Left renal pelvis (tissue), 4 donors: ENCODE measurements around the gene TKT. TPM values are rescaled to one million over a fixed set of nuclear protein-coding genes. Genes with fewer than 3 reads are reported as not detected.

Experiments
- DNase-seq, 4 donors: peaks; one replicate each; pipeline ENCODE4 v3.0.0-alpha.2; 2013; ENCODE audit warnings: low read depth in 4 of 4, low spot score in 3 of 4
- polyA plus RNA-seq, 4 donors: library from polyadenylated mRNA; unstranded; fragments of 120-200 nt; gene quantifications; one replicate each; pipeline ENCODE4 v1.2.1, GENCODE V29; 2013; ENCODE audit not compliant: insufficient read length in 4 of 4

The TKT gene
- polyA plus RNA-seq, 4 donors, result 89.4 to 116 (median 95.2) TPM

DNA sequence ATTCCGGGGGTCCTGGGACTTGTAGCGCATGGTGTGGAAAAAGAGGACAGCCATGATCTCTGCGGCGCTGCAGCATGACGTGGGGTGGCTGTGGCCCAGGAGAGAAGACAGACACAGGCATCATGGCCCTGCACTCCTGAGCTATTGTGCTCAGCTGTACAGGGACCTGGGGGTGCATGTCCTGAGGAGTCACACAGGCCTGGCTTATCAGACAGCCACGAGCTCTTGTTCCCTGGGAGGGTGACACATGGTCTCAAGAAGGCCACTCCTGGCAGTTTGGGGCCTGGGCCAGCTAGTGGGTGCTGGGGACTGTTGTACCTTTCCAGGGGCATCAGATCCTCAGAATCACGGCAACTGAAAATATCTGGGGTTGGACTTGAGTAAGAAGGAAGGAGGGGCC is 13.7 kb downstream of the TKT start:
- DNase-seq, result no peak

DNA sequence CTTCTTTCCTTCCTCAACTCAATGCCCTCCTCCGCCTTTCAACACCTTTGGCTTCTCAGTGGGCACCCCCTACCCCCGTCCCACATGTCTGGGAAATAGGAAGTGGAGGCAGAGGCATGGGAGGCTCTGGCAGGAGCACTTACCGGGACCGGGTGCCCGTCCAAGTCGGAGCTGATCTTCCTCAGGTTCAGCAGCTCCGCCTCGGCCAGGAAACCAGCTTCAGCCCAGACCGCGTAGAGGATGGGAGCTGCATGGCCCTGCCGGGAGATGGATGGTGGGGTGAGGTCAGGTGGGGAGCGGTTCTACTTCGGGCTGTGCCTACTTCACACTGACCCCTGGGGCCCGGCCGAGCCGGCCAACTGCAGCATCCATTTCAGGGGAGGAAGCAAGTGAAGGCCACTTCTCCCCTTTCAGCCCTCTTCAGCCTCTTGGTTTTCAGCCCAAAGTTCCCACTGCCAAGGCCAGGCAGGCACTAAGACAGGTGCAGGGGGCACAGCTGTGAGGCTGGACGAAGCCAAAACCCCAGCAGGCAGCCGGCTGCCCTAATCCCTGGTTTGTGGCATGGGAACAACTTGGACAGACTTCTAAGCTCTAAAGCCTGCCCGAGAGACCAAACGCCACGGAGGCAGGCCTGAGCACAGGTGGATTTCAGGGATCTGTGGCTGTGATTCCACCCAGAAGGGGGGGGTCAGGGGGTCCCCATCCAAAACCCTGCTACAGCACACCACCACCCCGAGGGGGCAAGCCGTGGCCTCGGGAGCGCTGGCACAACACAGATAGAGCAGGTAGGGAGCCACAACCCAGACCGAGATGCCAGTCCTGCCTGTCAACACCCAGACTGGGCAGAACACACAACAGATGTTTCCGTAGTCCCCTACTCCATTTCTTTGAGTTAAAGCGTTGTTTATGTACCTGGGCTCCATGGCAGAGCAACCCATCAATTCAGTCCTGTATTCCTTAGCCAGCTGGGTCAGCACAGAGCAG is 14.5 kb downstream of the TKT start:
- DNase-seq, result no peak

DNA sequence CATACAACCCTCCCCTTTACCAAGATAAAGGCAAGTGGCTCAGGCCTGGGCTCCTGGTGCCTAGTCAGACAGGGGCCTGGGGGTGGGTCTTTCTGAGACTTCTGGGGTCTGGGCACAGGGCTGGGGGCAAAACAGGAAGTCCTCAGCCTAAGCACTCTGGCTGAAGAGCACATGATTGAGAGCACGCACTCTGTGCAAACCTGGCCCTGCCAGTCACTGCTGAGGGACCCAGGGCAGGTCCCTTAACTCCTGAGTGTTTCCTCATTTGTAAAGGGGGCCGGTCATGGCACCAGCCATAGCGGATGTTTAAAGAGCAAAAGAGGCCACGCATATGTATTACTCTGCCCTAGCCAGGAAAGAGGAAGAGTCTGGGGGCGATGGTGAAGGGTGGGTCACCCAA is 16.0 kb downstream of the TKT start:
- no peak for DNase-seq

DNA sequence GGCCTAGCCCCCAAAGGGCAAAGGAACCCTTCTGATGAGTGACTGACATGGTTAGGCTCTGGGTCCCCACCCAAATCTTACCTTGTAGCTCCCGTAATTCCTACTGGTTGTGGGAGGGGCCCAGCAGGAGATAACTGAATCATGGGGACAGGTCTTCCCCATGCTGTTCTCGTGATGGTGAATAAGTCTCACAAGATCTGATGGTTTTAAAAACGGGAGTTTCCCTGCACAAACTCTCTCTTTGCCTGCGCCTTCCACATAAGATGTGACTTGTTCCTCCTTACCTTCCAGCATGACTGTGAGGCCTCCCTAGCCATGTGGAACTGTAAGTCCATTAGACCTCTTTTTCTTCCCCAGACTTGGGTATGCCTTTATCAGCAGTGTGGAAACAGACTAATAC is 16.9 kb downstream of the TKT start:
- DNase-seq, result no peak

DNA sequence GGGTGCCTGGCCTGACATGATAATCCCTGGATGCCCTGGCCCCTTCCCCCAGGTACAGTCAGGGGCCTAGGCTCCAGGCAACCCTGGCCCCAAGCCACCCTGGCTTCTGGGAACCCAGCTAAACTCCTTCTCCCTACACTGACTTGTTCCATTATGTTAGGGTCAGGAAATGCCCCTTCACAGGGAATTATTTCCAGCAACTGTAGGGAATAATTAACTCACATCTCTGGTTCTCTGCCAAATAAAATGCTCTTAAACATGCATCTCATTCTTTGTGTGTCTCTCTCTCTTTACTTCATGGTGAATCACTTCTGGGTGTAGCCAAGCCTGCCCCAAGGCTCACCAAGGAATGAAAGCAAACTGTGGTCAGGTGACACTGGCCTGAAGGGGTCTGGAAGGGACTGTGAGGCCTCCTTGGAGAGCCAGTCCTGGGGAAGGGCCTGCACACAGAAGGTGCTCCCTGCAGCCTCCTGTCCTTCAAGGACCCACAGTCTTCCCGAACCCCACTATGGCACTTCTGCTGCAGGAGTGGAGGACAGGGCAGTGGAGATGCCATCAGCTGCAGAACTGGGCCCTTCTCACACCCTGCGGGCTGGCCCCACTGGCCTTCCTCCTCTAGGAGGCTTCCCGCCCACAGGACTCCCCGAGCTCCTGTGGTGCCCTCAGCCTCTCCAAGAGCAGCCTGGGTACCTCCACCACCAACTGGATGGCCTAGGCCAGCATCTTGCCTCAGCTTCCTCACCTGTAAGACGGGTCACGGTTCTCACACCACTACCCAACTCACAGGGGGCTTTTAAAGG is 17.6 kb downstream of the TKT start:
- DNase-seq, result peak in 3 of 4 donors; percentile 41 to 71 (median 45)

DNA sequence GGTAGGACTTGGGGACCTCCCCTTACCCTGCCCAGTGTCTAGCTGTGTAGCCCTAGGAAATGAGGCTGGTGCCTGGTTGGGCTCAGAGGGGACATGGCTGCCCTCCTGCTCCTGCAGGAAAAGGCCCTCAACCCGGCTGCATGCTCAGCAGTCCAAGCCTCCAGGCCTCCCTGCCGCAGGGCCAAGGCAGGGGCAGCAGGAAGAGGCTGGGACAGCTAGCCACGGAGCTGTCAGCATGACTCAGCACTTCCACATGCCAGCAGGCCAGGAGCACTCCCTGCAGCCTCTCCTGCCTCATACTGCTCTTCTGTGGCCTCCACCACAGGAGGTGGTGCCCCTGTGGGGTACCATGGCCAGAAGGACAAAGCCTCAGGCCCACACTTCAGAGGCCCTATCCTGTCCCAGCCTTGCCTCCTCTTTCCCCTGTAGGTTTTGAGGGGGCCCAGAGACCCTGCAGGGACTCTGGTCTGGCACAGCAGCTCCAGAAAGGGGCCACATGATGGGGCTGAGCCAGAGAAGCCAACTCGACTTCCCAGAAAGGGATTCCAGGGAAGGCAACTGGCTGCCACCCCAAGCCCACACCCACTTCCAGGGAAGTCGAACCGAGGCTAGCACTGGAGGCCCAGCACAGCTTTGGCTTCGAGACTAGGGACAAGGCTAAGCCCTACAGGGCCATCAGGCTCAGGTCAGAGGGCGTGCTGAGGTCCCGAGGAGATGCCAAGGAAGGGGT is 19.5 kb downstream of the TKT start:
- no peak for DNase-seq

DNA sequence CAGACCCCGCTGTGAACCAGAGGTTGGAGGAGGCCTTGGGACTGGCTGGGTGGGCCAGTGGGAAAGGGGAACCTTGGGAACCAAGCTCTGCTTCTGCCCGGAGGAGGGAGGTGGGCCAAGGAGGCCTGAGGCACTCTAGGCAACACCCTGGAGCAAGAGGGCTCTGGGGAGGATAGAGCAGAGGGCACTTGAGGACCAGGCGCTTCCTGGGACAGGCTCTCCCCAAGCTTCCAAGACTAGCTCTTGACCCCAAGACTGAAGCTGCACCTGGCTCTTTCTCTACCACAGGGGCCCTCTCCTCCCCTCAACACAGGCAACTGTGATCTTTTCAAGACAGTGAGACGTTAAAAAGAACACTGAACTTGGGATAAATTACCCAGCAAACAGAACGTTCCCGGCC is 20.3 kb downstream of the TKT start:
- DNase-seq, result no peak

DNA sequence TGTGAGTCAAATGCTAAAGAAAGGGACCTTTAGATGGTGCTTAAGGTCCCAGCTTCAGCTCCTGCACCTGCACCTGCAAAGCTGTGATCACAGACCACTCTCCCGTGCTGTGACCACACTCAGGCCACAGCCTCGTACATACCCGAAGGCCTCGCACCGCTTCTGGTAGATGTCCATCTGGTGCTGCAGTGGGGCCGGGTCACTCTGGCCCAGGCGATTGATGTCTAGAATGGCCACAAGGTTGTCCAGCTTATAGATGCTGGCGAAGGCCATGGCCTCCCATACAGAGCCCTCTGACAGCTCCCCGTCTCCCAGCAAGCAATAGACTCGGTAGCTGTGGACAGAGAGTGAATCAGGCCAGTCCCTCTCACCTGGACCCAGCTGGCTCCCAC is 21.0 kb downstream of the TKT start:
- no peak for DNase-seq

DNA sequence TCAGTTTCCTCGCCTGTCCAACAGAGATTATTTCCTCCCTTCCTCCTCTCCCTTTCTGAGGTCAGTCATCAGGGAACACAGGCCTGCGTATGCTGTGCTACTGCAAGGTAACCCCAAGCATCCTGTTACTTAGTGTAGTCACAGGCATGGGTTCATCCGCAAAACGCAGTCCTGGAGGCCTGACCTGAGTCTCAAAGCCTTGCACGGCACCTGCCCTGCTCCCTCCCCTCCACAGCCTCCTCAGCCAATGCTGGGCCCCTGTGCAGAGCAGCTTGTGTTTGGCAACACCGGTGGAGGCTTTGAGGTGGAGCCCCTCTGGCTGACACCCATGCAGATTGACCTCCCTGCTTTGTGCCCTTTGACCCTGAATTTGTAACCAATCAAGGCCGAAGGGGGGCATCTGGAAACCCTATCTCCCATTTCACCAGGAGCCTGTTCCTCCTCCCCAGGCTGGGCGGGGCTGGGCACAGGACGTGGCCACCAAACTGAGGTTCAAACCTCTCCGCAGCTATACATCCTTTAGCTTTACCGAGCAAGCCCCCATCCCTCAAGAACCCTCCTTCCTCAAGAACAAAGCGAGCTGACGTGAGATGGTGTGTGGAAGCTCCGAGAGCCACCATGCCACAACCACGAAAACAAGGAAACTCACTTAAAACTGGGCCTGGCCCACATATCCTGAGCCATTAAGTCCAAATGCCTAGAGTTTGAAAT is 21.5 kb downstream of the TKT start:
- no peak for DNase-seq

DNA sequence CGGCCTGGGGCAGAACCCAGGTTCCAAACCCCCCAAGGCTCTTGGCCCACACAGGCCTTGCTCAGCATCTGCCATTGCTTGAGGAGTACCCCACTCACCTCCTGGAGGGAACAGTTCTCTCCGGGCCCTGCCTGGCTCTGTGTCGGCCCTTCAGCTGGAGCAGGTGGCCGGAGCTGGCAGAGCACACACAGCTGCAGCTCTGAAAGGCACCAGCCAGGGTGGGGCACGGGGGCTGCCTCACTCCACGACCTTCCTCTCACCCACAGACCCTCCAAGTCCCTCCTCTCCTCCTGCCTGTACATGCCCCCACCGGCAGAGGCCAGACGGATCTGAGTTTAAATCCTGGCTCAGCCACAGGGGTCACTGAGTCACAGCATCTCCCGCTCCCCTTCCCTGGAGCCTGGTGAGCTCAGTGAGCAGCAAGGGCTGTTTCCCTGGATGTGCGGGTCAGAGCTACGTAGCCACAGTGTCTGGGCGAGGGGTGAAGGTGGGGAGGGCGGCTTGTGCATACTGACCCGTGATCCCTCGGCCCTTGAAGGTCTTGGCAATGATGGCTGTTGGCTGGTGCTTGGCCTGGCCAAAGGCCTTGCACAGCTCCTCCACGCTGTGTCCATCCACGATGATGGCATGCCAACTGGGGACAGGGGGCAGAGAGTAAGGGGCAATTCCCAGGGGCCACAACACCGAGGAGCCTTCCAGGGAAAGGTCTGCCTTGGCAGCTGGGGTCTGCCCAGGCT is 23.0 kb downstream of the TKT start:
- no peak for DNase-seq

DNA sequence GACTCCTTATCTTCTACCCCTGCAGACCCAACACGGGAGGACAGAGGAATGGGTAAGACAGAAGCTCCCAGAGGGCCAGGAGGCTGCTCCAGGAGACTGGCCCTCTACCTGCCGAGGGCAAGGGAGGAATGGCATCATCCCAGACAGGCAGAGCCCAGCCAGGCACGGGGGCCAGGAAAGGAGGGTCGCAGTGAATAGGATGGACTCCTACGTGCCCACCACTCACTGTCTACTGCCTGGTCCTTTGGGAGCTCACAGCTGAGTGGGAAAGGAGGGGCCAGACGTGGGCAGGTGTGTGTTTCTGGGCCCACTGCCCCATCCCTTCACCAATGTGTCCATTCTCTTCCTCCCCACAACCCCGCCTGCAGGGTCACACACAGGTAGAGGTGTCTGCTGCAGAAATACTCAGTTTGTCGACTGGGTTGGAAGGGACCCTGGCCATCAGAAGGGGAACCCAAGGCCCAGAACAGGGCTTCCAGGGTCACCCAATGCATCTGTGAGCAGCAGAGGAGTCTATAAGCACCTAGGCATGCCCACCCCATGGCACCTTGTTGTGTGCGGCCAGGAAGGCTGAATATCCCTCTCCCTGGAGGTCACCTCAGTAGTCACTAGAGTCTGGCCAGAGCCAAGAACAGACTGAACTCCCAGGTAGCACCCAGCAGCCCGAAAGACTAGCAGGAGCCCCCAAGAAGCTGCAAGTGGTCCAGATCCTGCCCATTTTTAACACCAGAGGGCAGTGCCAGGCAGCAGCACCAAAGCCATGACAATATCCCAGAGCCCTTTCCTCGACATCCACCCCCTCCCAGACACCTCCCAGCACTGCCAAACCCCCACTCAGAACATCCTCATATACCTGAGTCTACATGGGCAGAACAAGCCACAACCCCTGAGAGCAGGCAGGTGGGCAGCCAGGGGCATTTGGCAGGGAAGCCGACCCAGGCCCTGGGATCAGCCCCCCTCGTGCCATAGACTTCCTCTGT is 24.0 kb downstream of the TKT start:
- DNase-seq, result no peak

DNA sequence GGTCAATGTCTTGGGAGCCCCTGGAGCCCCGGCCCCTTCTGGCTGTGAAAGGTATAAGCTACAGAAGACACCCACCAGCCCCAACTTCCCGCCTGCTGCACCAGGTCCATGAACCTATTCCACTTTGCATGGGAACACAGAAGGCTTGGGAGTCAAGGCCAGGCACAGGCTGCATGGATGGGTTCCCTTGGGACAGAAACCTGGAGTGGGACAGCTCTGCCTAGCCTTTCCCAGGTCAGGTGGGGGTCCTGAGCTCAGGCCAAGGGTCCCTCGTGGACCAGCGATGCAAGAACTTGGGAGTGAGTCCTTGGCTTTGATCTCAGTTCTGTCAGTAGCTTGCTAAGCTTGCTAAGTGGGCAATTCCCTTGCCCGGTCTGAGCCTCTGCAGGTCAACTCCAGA is 25.0 kb downstream of the TKT start:
- no peak for DNase-seq

DNA sequence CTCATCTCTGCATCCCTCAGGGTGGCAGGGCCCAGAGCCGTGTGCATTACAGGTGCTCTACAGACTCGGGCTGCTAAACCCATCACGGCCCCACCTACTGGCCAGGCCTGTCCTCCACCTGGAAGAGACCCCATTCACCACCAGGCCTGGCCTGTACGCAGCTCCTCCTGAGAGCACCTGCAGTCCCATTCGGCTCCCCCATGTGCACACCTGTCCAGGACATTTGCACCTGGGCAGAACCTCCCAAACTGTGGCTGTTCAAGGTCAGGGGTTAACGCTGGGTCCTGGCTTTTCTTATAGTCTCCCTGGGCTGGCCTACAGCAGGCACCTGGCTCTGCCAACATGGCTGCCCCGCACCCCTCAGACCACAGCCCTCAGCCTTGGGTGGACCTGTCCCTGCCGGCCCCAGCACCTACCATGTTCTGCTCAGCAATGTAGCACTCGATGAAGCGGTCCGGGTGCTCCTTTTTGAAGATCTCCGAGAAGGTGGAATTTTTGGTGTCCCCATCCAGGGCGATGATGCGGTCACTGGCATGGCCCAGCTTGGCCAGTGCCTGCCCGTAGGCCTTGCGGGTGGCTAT is 25.7 kb downstream of the TKT start:
- no peak for DNase-seq

DNA sequence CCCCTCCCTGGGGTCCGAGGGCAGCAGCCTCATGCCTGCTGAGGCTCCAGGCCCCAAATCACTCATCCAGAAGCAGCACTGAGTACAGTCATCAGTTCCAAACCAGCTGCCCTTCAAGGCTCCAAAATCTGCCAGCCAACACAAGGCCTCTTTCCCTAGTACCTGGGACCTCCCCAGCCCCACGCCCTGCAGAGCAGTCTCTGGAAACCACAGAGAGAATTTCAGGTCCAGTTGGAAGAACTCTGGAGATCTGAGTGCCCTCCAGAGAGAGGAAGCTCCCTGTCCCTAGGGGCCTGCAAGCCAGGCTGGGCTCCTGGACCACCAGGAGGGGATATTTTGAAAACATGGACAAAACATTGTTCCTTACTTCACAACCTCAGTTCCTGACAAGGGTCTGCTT is 26.2 kb downstream of the TKT start:
- DNase-seq, result no peak

DNA sequence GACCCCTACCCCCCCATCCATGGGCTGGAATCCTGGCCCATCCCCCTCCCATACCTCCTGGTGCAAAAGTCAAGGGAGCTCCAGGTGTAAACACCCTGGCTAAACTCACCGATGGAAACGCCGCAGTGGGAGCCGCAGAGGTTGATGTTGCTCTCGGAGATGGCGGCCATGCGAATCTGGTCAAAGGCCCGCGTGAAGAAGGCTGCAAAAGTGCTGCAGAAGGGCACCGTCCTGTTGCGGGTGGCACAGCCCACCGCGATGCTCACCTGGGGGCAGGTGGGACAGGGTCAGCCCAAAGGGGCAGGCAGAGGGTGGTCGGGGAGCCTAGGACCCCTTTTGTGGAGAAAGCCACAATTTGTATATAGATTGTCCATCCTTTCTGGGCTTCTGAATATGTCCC is 26.7 kb downstream of the TKT start:
- no peak for DNase-seq

DNA sequence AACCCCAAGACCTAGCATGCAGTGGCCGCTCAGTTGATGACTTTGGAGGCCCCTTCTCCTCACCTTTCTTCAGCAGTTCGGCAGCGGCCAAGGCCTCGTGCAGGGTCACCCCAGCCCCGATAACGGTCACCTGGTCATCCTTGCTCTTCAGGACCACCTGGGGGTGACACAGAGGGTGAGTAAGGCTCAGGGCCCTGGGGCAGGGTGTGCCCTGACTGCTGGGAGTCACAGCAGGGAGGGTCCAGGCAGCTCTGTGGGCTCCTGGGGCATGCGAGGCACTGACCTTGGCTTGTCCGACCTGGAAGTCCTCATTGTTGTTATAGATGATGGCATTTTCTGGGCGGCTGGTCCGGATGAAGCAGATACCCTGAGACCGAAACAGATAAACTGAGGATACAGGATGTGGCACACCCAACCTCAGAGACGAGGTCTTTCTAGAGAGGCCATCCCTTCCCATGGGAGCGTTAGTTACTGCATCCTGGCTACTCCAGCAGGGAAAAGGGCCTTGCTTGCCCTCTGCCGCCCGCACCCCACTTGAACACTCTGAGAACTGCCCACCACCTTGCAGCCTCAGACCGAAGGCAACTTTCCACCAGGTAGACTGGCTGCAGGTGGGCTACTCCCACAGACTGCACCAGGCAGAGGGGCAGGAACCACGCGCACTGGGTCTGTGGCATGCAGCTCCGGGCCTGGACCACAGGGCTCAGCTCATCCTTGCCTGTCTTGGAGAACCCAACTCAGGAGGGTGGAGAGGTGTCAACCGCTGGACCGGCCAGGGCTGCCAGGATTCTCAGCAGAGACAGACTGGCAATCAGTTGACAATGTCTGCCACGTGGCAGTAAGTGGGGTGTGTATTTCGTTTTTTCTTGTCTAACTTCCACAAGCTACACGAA is 27.6 kb downstream of the TKT start:
- DNase-seq, result no peak

DNA sequence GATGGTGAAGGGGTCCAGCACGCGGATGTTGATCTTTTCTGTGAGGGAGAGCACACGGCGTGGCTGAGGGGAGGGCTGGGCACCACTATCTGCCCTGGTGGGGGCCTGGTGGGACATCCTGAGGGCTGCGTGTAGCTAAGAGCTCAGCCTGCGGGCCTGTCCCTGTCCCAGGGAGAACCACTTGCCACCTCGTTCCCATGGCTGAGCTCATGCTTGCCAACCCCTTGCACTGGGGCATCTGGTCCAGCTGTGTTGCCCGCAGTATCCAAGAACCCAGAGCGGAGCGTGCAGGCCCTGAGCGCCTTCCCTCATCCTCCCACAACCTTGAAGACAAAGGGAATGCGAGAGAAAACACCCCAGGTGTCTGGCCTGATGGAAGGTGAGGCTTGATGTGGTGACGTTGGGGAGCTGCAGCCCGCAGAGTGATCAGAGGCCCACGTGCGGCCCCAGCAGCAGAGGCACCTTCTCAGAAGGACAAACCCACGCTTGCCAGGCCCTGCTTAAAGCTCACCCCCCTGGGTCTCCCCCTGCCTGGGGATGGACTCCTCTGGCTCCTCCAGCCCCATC is 28.9 kb downstream of the TKT start:
- DNase-seq, result no peak
